Hepatocyte (in vitro differentiated cells): ENCODE results near the gene CCDC34. TPM values are rescaled to one million over a fixed set of nuclear protein-coding genes. Genes with fewer than 3 reads are reported as not detected.

ENCODE experiments used
- DNase-seq: peaks from one replicate; pipeline ENCODE4 v3.0.0-alpha.2; 2016; ENCODE audit warnings: low spot score
- H2AFZ ChIP-seq: fragments of 200-600 bp; sonication (generic); 2 replicates; pipeline ENCODE4 v1.6.0; 2016; ENCODE audit warnings: antibody characterized with exemption, mild to moderate bottlenecking
- H3K27ac ChIP-seq: fragments of 200-600 bp; sonication (generic); 2 replicates; pipeline ENCODE4 v1.5.1; 2016; ENCODE audit warnings: mild to moderate bottlenecking
- H3K27me3 ChIP-seq: fragments of 200-600 bp; sonication (generic); 2 replicates; pipeline ENCODE4 v1.6.1; 2016
- H3K36me3 ChIP-seq: fragments of 200-600 bp; sonication (generic); replicated peaks from 2 replicates; pipeline ENCODE4 v1.5.1; 2016; ENCODE audit warnings: low read depth; ENCODE audit not compliant: insufficient read depth
- H3K4me1 ChIP-seq: fragments of 200-600 bp; sonication (generic); 2 replicates; pipeline ENCODE4 v1.5.1; 2016; ENCODE audit warnings: mild to moderate bottlenecking, moderate library complexity; ENCODE audit not compliant: insufficient read depth
- H3K4me2 ChIP-seq: fragments of 200-600 bp; sonication (generic); 2 replicates; pipeline ENCODE4 v1.6.0; 2016
- H3K4me3 ChIP-seq: fragments of 200-600 bp; sonication (generic); 2 replicates; pipeline ENCODE4 v1.5.1; 2016; ENCODE audit warnings: mild to moderate bottlenecking
- H3K79me2 ChIP-seq: fragments of 200-600 bp; sonication (generic); 2 replicates; pipeline ENCODE4 v1.6.0; 2017; ENCODE audit warnings: mild to moderate bottlenecking
- H3K9me2 ChIP-seq: fragments of 200-600 bp; sonication (generic); replicated peaks from 2 replicates; pipeline ENCODE4 v1.6.0; 2017; ENCODE audit warnings: mild to moderate bottlenecking; ENCODE audit not compliant: insufficient read depth
- H3K9me3 ChIP-seq: fragments of 200-600 bp; sonication (generic); 2 replicates; pipeline ENCODE4 v1.5.1; 2016; ENCODE audit warnings: low read depth, mild to moderate bottlenecking
- H4K20me1 ChIP-seq: fragments of 200-600 bp; sonication (generic); 2 replicates; pipeline ENCODE4 v1.6.0; 2016; ENCODE audit warnings: mild to moderate bottlenecking; ENCODE audit not compliant: insufficient read depth, poor library complexity, severe bottlenecking
- CTCF ChIP-seq: fragments of 200-600 bp; sonication (generic); IDR thresholded peaks from 2 replicates; pipeline ENCODE4 v1.5.1; 2016; ENCODE audit warnings: antibody characterized with exemption, mild to moderate bottlenecking; ENCODE audit not compliant: poor library complexity
- EZH2 ChIP-seq: fragments of 200-600 bp; sonication (generic); IDR thresholded peaks from 2 replicates; pipeline ENCODE4 v1.6.1; 2016; ENCODE audit warnings: antibody characterized with exemption, mild to moderate bottlenecking, borderline replicate concordance
- EZH2phosphoT487 ChIP-seq: fragments of 200-600 bp; sonication (generic); IDR thresholded peaks from one replicate; pipeline ENCODE4 v1.6.1; 2018; ENCODE audit warnings: antibody characterized with exemption, mild to moderate bottlenecking, low read depth, moderate library complexity; ENCODE audit not compliant: unreplicated experiment, severe bottlenecking
- WGBS: methylation state at CpG from one replicate; pipeline ENCODE4 v1.1.6; 2016; ENCODE audit warnings: low lambda C conversion rate; ENCODE audit errors: missing lambda C conversion rate; 5-methylcytosine and 5-hydroxymethylcytosine counted together
- polyA plus RNA-seq: library from polyadenylated mRNA; unstranded; fragments of >200 nt; fragmentation: Nextera tagmentation; extraction: Ambion mirVana; gene quantifications from 2 replicates; pipeline ENCODE4 v1.2.1, GENCODE V29; 2016
- total RNA-seq: library from RNA; depleted of rRNA; stranded (reverse); fragments of >200 nt; gene quantifications from 2 replicates; pipeline ENCODE4 v1.2.3, GENCODE V29; 2014

The CCDC34 gene
- total and polyA plus RNA-seq, 2 experiments from 2014 or later = 6.0 to 7.5 TPM

DNA sequence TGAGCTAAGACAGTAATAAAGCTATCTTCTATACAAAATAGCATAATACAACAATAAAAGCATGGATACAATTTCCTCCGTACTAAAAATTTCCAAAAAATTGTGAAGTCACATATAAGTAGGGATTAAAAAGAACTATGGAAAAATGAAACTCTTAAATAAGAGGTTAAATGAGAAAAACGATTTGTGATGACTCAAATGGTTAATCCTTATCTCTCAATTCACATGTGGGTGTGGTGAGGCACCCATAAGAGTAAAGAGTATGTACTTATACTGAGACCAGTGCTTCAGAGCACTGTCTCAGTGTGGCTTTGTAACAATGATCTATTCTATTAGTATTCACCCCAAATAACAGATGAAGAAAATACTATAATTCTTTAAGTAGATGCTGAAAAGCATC is 25.0 kb upstream of the CCDC34 start:
- peak overlapping the region; percentile 76 for H3K27ac ChIP-seq

GRCh38 chr11:27387362-27387761 is 24.3 kb upstream of the CCDC34 start:
- Histone ChIP-seq H3K36me3 (no peaks in the 10 kb centered on the region), H3K27me3 (no peaks in the 10 kb centered on the region), H3K9me3 (no peaks in the 10 kb centered on the region), H2AFZ (no peak overlapping the region), H3K4me2 (no peak overlapping the region), H3K4me1 (peaks cover 43% of the 10 kb centered on the region), H3K4me3 (no peak overlapping the region), H3K79me2 (peaks cover 33% of the 10 kb centered on the region), H3K9me2 (no peaks in the 10 kb centered on the region), H4K20me1 (no peaks in the 10 kb centered on the region), H3K27ac (peak overlapping the region; percentile 76)
- WGBS = 44% methylated on average over 2 of the region's 2 CpGs
- no peak for TF ChIP-seq CTCF
- TF ChIP-seq EZH2 = no peak
- TF ChIP-seq EZH2phosphoT487 = no peak
- no peak for DNase-seq

More for the DNA sequence above, 25.0 kb upstream of the CCDC34 start:
- Histone ChIP-seq H3K4me1 (peaks cover 48% of the 10 kb centered on the region), H4K20me1 (no peaks in the 10 kb centered on the region), H3K79me2 (peaks cover 33% of the 10 kb centered on the region), H2AFZ (no peak overlapping the region), H3K9me3 (no peaks in the 10 kb centered on the region), H3K27me3 (no peaks in the 10 kb centered on the region), H3K9me2 (no peaks in the 10 kb centered on the region), H3K36me3 (no peaks in the 10 kb centered on the region), H3K4me3 (no peak overlapping the region), H3K4me2 (peak overlapping the region; percentile 45)
- no peak for TF ChIP-seq EZH2
- no peak for TF ChIP-seq CTCF
- TF ChIP-seq EZH2phosphoT487 = no peak
- WGBS = 56% methylated on average over 2 of the region's 2 CpGs
- no peak for DNase-seq

DNA sequence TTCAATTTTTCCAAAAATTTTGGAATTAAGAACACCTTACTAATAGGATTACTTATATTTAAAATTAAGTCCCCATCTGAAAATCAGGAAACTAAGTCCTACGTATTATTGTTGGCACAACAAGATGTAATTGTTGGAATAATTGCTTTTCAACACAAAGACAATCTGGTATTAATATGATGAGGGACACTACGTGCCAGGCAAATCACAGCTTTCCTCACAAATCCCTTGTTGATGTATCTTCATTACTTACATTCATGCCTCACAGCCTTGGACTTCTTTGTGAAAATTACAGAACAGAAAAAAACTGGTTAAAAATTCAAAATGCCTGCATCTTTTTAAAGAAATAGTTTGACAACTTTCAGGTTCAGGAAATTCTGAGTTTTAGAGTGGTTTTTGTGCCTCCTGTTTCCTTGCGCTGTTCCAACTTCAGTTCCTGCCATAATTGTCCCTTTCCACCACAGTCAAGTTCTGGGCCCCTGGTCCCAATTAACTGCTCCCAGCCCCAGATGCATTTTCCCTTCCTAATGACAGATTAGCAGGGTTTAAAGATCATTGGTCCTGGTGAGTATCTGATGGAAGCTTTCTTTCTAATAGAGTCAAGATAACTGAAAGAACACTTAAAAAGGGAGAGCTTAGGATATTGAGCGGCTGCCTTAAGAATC is 23.3 kb upstream of the CCDC34 start:
- Histone ChIP-seq H4K20me1 (no peaks in the 10 kb centered on the region), H3K4me3 (no peak overlapping the region), H3K27me3 (no peaks in the 10 kb centered on the region), H3K79me2 (peaks cover 26% of the 10 kb centered on the region), H3K27ac (no peak overlapping the region), H3K4me1 (peaks cover 34% of the 10 kb centered on the region), H3K9me3 (no peaks in the 10 kb centered on the region), H2AFZ (no peak overlapping the region), H3K9me2 (no peaks in the 10 kb centered on the region), H3K4me2 (no peak overlapping the region), H3K36me3 (no peaks in the 10 kb centered on the region)
- TF ChIP-seq EZH2 = no peak
- 82% methylated on average over 4 of the region's 4 CpGs for WGBS
- no peak for DNase-seq

GRCh38 chr11:27385245-27385644 is 22.2 kb upstream of the CCDC34 start:
- Histone ChIP-seq H2AFZ (no peak overlapping the region), H3K9me2 (no peaks in the 10 kb centered on the region), H3K4me3 (no peak overlapping the region), H3K9me3 (no peaks in the 10 kb centered on the region), H3K4me2 (no peak overlapping the region), H3K79me2 (peaks cover 17% of the 10 kb centered on the region), H4K20me1 (no peaks in the 10 kb centered on the region), H3K36me3 (no peaks in the 10 kb centered on the region), H3K27me3 (no peaks in the 10 kb centered on the region), H3K4me1 (peaks cover 23% of the 10 kb centered on the region), H3K27ac (no peak overlapping the region)
- TF ChIP-seq EZH2phosphoT487 = no peak
- no peak for TF ChIP-seq CTCF
- TF ChIP-seq EZH2 = no peak
- DNase-seq = no peak
- 74% methylated on average over 5 of the region's 5 CpGs for WGBS
